HK-2 (cell line): ENCODE results near the gene TIMM13.

Source experiments
- DNase-seq: peaks from one replicate; pipeline ENCODE4 v3.0.0-alpha.2; 2018; ENCODE audit not compliant: unreplicated experiment

Gene TIMM13

DNA sequence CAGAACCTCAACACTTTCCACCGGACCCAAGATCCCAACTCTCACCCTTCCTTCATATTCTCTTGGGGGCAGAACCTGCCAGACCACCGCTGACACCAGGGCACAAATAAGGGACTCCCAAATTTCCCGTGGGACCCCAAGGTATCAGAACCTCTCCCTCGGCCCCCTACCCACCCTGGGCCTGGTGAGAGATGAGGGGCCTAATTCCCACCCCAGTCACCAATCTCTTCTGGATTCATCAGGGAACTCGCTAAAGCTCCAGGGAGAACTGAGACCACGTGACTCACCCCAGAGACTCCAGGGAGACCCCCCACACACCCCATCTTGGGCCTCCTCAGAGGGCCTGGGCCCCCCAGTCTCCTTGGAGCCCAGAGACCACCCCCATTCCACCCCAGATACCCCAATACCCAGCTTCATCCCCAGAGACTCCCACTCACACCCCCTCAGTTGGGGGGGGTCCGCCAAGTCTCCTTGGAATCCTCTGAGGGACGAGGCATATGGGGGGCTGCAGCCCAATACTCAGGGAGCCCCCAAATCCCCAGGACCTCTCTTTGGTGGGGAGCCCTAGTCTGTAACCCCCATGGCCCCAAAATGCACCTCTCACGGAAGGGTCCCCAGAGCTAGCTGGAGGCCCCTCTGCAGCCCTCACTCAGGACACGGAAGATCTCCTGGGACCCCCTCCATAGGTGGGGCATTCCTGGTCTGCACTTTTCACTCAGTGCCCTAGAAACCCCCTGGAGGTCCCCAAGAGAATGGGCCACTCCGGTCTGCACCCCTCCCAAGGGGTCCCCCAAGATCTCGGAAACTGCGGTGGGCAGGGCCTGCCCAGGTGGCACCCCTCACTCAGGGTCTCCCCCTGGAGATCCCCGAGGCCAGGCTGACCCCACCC is 27.8 kb upstream of the TIMM13 start:
- no peak for DNase-seq

DNA sequence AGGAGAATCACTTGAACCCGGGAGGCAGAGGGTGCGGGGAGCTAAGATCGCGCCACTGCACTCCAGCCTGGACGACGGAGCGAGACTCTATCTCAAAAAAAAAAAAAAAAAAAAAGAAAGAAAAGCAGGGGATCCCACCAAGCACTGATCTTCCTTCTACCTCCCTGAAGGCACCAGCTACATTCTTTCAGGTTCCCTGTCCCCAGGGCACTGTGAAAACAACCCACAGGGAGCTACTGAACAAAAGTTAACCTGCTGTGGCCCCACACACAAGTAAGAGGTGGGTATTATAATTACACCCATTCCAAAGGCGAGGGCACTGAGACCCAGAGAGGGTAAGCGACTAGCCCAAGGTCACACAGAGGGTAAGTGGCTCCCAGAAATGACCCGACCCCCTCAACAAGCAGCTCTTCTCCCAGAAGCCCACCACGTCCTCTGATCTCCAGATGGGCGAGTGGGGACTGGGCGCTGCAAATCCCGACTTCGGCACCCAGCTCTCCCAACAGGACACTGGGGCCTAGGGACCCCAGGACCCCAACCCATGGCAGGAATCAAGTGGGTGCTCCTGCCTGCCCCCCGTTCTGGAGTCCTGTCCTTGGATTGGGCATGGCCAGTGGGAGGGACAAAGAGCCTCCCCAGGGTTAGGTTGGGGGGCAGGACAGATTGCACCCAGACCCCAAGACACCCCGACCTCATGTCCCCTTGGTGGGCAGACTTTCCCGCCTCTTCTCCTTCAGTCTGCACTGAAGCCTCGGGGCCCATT is 27.0 kb upstream of the TIMM13 start:
- no peak for DNase-seq

DNA sequence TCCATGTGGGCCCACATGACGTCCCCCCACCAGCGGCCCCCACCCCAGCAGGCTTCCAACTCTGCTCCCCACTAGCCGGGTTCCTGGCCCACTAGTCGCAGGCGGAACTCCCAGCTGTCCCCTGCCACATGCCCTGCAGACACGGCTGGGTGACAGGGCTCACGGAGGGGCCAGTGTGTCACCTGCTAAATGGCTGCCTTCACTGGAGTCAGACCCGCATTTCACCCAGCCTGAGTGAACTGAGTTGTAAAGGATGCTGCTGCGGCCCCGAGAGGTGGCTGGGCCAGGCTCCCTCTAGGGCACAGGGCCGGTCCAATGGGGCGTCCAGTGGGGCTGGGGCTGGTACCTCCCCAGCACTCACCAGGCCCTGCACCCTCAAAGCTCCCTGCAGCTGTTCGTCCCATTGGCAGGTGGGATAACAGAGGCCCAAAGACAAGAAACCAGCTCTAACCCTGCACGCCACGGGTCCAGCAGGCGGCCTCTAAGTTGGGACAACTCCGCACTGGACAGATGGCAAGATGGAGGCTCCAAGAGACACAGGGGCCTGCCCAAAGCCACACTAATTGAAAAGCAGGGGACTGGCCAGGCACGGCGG is 26.1 kb upstream of the TIMM13 start:
- DNase-seq = no peak

DNA sequence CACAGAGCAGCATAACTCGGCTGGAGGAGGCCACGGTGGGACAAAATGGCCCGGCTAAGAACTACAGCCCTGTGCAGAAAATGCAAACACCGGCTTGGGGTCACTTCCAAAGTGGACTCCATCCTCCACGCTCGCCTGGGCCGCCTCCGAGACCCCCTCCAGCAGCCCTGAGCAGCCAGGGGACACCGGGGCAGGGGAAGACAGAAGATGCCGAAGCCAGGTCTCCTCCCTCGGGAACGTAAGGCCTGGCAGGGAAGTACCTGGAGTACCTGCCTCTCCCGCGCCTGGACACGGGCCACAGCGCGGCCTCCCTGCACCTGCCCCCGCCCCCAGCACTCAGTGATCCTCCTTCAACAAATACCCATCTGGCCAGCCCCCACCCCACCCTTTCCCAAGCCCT is 24.4 kb upstream of the TIMM13 start:
- no peak for DNase-seq

DNA sequence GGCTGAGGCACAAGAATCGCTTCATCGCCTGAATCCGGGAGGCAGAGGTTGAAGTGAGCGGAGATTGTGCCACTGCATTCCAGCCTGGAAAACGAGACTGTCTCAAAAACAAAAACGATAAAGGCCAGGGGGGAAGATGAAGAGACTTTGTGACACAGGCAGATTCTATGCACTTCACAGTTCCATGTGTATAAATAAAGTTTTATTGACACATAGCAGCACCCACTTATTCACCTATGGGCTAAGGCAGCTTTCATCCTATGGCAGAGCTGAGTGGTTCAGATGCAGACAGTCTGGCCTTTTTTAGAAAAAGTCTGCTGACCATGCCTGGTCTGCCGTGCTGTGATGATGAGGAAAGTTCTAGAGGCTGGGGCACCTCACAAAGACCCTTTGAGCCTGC is 23.8 kb upstream of the TIMM13 start:
- no peak for DNase-seq

DNA sequence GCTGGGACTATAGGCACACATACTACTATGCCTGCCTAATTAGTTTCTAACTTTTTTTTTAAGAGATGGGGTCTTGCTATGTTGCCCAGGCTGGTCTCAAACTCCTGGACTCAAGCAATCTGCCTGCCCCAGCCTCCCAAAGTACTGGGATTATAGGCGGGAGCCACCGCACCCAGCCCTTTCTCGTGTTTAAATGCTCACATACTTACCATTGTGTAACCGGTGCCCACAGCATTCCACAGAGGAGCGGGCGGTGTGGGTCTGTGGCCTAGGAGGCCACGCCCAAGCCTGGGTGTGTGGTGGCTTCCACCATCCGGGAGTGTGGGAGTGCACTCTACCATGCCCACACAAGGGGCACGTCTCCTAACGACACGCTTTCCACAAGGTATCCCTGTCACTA is 21.6 kb upstream of the TIMM13 start:
- DNase-seq = no peak

DNA sequence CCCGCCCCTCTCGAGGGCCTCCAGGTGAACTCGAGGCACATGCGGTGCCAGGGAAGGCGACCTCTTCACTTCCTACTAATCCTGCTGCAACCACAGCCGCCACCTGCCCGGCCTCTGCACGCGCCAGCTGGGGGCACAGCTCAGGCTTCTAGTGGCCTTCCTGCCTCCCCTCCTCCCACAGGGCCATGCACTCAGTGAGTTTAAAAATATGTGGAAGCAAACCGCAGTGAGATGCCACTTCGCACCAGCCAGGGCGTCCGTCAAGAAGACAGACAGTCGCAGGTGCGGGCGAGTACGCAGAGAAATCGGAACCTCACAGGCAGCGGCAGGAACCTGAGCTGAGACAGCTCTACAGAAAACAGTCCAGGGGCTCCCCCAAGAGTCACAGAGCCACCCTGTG is 19.0 kb upstream of the TIMM13 start:
- no peak for DNase-seq

DNA sequence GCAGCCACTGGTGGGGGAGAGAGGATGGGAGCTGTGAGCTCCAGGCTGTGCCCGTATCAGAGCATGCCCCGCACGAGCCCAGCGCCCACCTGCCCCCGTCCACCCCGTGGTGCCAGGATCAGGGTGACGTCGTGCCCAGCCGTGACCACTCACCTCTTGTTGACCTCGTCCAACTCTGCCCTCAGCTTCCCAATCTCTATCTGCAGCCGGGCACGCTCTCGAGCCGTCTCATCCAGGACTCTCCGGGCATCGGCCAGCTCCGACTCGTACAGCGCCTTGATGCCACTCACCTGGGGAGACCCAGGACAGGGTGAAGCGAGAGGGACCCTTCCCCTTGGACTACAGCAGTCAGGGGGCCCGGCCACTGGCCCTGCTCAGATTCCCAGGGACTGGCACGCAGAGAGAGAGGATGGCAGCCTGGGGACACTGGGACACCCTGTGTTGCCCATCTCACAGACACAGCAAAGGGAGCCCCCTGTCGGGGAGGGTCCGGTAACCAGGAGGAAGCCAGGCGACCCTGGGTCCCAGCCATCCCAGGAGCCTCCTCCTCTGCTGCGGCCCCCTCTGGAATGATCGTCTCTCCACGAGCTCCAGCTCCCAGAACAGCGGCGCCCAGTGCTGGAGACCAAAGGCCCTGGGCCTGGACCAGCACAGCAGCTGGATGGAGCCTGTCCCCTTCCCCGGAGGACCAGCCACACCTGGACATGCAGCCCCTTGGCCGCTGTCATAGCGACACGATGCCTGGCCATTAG is 17.0 kb upstream of the TIMM13 start:
- no peak for DNase-seq

DNA sequence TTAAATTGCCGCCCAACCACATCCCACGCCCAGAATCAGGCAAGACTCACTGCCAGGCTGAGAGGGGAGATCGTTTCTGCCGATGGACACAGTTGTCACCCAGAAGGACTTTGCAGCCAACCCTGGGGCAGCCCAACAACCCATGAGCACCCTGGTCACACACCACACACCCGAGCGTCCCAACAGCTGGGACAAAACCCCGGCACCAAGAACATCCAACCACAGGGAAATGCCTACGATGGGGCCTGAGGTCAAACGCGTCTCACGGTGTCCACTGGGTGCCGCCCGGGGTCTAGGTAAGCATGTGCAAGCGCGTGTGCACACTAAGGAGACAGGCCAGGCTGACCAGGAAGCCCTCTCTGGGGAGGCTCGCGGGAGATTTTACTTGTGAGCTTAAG is 16.4 kb upstream of the TIMM13 start:
- DNase-seq = no peak

DNA sequence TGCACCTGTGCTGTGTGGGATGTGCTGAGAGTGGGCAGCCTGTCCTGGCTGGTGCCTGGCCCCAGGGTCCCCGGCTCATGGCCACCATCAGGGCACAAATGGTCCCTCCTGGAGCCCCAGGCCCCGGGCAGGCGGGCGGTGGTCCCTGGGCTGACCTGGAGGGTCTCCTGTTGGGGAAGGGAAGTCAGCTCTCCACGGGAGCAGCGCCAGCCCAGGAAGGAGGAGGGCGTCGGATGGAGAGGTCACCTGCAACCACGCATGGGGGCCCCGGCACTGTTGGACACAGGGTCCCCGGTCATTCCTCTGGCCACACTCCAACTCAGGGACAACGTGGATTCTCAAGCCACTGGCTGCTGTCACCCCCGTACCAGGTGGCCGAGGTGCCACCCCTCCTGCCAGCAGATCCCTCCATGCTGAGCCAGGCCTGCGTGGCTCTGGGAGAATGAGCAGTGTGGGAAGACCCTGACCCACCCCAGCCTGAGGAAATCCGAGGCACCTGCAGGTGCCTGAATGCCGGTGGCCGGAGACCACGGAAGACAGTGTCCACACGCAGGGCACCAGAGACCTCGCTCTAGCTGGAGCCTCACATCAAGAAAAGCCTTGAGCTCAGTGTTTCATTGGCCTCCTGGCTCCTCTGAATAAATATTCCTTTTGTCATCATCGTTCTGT is 15.9 kb upstream of the TIMM13 start:
- no peak for DNase-seq

DNA sequence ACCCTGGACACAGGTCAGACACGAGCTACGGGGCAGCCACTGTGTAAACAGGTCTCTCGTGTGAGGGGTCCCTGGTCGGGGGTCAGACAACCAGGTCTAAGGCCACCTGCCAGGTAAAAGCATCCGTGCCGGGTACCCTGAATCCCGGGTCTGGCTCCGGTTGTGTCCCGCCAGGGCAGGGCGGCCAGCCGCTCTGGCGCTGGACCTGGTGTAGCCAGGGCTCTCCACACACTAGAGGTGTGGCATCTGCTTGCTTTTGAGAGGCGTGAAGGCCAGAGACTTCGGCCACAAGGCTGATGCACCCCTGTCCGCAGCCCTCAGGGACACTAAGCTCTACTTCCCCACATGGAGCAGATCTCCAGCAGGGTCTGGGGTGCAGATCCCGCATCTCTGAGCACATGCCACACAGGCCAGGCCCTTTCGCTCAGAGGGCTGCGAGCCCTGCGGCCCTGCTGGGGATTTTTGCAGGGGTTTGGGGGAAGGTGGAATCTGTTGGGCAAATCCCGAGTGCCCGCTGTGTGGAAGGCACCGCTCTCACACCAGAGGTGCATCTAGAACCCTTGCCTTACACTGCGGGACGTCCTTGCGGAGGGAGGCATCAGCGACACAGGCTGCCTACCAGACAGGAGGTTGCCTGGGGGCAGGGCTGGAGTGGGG is 13.8 kb upstream of the TIMM13 start:
- DNase-seq = no peak

DNA sequence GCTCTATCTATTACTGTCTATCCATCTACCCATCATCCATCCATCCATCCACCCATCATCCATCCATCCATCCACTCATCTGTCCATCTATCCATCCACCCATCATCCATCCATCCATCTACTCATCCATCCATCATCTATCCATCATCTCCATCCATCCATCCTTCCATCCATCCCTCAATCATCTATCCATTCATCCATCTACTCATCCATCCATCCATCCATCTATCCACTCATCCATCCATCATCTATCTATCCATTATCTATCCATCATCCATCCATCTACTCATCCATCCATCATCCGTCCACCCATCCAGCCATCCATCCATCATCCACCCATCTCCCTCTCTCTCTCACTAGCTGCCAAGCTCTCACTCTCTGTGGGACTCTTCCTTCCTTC is 13.1 kb upstream of the TIMM13 start:
- no peak for DNase-seq

DNA sequence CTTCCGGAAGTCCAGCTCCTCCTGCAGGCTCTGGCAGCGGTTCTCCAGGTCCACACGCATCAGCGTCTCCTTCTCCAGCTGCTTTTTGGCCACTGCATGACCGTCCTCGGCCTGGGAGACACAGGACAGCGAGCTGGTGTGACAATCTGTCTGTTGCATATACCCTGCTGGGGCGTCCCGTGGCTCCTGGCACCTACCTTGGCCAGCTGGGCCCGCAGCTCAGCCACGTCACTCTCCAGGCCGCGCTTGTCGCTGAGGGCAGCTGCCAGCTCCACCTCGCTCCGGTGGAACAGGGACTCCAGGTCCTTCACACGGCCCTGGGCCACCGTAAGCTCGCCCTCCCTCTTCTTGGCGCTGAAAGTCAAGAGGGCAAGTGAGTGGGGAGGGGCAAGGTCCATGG is 10.8 kb upstream of the TIMM13 start:
- no peak for DNase-seq

DNA sequence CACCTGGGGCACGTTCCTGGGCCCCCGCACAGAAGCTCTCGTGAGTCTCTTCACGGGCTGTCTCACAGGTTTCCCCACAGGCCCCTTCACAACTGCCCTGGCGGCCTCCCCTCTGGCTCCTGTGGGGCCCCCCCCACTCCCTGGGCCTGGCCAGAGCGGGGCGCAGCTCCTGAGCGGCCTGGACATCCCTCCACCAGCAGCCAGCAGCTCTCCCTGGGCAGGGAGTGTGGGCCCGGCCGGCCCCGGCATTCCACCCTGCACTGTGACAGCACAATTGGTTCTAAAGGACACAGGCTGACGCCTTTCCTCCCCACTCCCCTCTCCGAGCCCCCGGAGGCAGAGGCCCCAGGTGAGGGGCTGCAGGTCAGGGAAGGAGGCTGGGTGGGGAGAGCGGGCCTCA is 9.5 kb upstream of the TIMM13 start:
- no peak for DNase-seq

DNA sequence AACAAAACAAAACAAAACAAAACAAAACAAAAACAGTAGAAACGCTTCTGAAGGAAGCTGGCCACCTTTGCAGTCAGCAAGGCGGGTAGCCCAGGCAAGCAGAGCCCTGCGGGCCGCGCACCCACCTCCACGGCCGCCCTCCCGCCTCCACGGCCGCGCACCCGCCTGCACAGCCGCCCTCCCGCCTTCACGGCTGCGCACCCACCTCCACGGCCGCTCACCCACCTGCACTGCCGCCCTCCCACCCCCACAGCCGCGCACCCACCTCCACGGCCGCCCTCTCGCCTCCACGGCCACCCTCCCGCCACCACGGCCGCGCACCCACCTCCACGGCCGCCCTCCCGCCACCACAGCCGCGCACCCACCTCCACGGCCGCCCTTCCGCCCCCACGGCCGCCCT is 9.0 kb upstream of the TIMM13 start:
- DNase-seq = no peak

DNA sequence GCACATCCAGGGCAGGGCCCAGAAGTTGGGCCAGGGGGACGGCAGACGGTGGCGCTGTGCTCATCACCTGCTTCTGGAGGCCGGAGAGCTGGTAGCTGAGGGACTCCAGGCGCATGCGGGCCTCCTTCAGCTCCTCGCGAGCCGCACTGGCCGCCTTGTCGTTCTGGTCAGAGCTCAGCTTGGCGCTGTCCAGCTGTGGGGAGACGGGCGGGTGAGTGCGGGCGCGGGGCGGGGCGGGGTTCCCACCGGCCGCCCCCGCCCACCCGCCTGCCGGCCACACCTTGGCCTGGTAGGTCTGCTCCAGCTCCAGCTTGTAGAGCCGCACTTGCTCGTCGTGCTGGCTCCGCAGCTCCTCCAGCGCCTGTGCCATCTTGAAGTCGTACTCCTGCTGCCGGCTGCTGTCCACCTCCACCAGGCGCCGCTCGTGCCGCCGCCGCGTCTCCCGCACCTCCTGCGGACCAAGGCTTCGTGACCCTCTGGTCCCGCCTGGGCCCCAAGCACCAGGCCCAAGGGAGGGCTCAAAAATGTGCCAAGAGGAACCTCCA is 7.4 kb upstream of the TIMM13 start:
- DNase-seq = no peak

DNA sequence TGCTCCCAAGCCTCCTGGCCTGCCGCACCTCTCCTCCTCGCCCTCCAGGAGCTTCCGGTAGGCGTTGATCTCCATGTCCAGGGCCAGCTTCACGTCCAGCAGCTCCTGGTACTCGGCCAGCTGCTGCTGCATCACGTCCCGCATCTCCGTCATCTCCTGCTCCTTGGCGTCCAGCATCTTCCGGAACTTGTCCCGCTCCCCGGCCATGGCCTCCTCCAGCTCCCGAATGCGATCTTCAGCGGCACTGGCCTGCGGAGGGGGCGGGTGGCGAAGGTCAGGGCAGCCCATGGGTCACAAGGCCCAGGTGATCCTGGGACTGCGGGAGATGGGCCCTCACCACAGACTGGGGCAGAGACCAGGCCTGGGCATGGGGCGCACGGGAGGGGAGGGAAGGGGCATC is 6.9 kb upstream of the TIMM13 start:
- DNase-seq = no peak

DNA sequence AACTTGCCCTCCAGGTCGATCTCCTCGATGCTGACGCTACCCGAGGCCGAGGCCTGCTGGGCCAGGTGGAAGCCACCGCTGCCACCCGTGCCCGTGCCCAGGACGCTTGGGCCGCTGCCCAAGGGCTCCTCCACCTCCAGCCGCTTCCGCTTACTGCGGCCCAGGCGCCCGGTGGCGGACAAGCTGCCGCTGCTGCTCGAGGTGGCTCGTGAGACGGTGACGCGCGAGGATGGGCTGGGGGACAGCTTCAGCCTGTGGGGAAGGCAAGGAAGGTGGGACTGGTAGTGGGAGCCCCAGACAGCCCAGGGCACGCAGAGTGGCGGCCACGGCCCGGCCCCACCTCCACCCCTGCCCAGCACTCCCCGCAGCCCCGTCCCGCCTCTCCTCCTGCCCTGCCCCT is 6.5 kb upstream of the TIMM13 start:
- no peak for DNase-seq

DNA sequence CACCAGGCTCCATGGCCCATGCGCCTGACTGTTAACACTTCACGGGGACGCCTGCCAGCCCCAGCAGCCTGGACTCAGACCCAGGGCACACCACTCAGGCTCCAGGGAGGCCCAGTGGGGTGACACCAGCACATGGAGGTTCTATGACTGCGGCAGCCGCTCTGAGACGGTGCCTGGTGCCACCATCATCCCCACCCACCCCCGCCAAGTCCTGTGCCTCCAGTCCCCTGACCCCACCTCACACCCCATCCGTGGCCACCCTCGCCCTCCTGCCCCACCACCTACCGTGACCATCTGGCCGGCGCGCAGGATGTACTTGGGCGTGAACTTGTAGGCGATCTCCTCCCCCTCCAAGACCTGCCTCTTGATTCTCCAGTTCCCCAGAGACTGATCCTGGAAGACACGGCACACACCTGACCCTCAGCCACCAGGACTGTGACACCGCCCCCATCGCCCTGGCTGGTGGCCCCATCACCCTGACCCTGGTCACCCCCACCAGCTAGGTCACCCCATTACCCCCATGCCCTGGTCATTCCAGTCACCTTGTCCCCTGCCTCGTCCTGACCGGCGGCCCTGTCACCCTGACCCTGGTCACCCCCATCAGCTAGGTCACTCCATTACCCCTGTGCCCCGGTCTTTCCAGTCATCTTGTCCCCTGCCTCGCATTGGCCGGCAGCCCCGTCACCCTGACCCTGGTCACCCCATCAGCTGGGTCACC is 4.9 kb upstream of the TIMM13 start:
- DNase-seq = no peak
